ENCODE data around the gene AKT1S1. TPM values are rescaled to one million over a fixed set of nuclear protein-coding genes. Genes with fewer than 3 reads are reported as not detected.

The AKT1S1 gene
- total RNA-seq, 4 donors from 2014 or later, result 16.2 to 31.0 (median 20.4) TPM

GRCh38 chr19:49911381-49912145 is 34.4 kb upstream of the AKT1S1 start:
- no peak overlapping the region for H3K4me3 ChIP-seq
- H3K36me3 ChIP-seq, result peaks cover 18 to 86% (median 24%) of the 10 kb centered on the region in 3 donors
- intact Hi-C loops (cut with DNase I), result no loop called here
- no peaks in the 10 kb centered on the region for H3K9me3 ChIP-seq
- peak overlapping the region in 1 of 4 donors; percentile 32 for H3K27ac ChIP-seq
- TF ChIP-seq POLR2A (IDR thresholded peaks at IDR 0.05) (no peak), CTCF (IDR thresholded peaks at IDR 0.05) (no peak)
- H3K4me1 ChIP-seq, result peaks cover 3 to 15% (median 12%) of the 10 kb centered on the region in 3 donors
- WGBS, 2 donors, result 46 to 64% methylated on average over 8 to 9 of the region's 9 CpGs
- H3K27me3 ChIP-seq, result no peaks in the 10 kb centered on the region
- DNase-seq, result no peak

- Histone ChIP-seq H3K9me3 (no peaks in the 10 kb centered on the region), H3K27me3 (no peaks in the 10 kb centered on the region), H3K4me1 (peaks cover 3 to 15% (median 12%) of the 10 kb centered on the region in 3 donors), H3K27ac (no peak overlapping the region), H3K36me3 (peaks cover 18 to 78% (median 24%) of the 10 kb centered on the region in 3 donors), H3K4me3 (no peak overlapping the region)
- DNase-seq, result no peak
- 84% methylated on average over 3 of the region's 5 CpGs; no CpG with 5 or more reads in 1 of the 2 donors for WGBS, 2 donors
- intact Hi-C loops (cut with DNase I), result no loop called here
- no peak for TF ChIP-seq CTCF (IDR thresholded peaks at IDR 0.05)
- no peak for TF ChIP-seq POLR2A (IDR thresholded peaks at IDR 0.05)
These were observed 33.0 kb upstream of the AKT1S1 start for GRCh38 chr19:49910179-49910578.

- WGBS, 2 donors, result 93 to 97% methylated on average over 5 to 22 of the region's 37 CpGs
- no peak for DNase-seq
- TF ChIP-seq POLR2A (IDR thresholded peaks at IDR 0.05) (no peak), CTCF (IDR thresholded peaks at IDR 0.05) (no peak)
- H3K4me1 ChIP-seq, result peaks cover 3 to 15% (median 12%) of the 10 kb centered on the region in 3 donors
- intact Hi-C loops (cut with DNase I), result no loop called here
- H3K36me3 ChIP-seq, result peaks cover 18 to 65% (median 24%) of the 10 kb centered on the region in 3 donors
- H3K4me3 ChIP-seq, result no peak overlapping the region
- H3K9me3 ChIP-seq, result no peaks in the 10 kb centered on the region
- no peaks in the 10 kb centered on the region for H3K27me3 ChIP-seq
- no peak overlapping the region for H3K27ac ChIP-seq
These were observed 31.6 kb upstream of the AKT1S1 start for GRCh38 chr19:49908480-49909420.

- H3K27ac ChIP-seq, result no peak overlapping the region
- H3K4me1 ChIP-seq, result peaks cover 3 to 13% (median 12%) of the 10 kb centered on the region in 3 donors
- intact Hi-C loops (cut with DNase I), result no loop called here
- 85 to 93% methylated on average over 11 to 14 of the region's 23 CpGs for WGBS, 2 donors
- no peak overlapping the region for H3K4me3 ChIP-seq
- no peaks in the 10 kb centered on the region for H3K9me3 ChIP-seq
- TF ChIP-seq CTCF (IDR thresholded peaks at IDR 0.05), result no peak
- DNase-seq, result no peak
- H3K27me3 ChIP-seq, result no peaks in the 10 kb centered on the region
- H3K36me3 ChIP-seq, result peaks cover 18 to 56% (median 24%) of the 10 kb centered on the region in 3 donors
These were observed 30.7 kb upstream of the AKT1S1 start for GRCh38 chr19:49907745-49908446.
